D721Med (cell line): ENCODE data around the gene DPP6.

ENCODE experiments used
- DNase-seq: peaks from one replicate; pipeline ENCODE4 v3.0.0; 2011; ENCODE audit warnings: low spot score; ENCODE audit not compliant: insufficient read length
- FAIRE-seq: peaks from 2 replicates; lab custom pipeline; 2011; peaks lifted over from hg19 to GRCh38; lab: Jason Lieb, UNC
- TF ChIP-seq, protein P1 (sequence below): IDR thresholded peaks from 2 replicates; pipeline ENCODE4 v1.5.1; 2012; ENCODE audit warnings: mild to moderate bottlenecking, control low read depth; ENCODE audit not compliant: insufficient read depth; ENCODE audit errors: missing control alignments

The DPP6 gene

DNA sequence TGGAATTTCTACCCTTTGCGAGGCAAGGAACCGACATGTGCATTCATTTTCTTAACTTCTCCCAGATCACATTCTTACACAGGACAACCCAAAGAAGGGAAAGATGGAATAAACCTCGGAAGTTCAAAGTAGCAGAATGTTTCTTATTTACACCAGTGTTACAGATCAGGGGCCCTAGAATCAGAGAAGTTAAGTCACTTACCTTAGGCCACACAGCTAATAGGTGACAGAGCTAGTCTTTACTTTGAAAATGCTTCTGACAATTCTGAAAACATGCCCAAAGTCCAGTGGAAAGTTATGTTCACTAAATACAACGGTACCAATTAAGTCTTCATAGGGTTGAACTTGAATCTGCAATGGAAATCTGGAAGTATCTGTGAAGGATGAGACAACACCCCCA is 437.7 kb downstream of the DPP6 start:
- TF ChIP-seq, protein P1, sequence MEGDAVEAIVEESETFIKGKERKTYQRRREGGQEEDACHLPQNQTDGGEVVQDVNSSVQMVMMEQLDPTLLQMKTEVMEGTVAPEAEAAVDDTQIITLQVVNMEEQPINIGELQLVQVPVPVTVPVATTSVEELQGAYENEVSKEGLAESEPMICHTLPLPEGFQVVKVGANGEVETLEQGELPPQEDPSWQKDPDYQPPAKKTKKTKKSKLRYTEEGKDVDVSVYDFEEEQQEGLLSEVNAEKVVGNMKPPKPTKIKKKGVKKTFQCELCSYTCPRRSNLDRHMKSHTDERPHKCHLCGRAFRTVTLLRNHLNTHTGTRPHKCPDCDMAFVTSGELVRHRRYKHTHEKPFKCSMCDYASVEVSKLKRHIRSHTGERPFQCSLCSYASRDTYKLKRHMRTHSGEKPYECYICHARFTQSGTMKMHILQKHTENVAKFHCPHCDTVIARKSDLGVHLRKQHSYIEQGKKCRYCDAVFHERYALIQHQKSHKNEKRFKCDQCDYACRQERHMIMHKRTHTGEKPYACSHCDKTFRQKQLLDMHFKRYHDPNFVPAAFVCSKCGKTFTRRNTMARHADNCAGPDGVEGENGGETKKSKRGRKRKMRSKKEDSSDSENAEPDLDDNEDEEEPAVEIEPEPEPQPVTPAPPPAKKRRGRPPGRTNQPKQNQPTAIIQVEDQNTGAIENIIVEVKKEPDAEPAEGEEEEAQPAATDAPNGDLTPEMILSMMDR = no peak
- FAIRE-seq (no peak), DNase-seq (no peak)

DNA sequence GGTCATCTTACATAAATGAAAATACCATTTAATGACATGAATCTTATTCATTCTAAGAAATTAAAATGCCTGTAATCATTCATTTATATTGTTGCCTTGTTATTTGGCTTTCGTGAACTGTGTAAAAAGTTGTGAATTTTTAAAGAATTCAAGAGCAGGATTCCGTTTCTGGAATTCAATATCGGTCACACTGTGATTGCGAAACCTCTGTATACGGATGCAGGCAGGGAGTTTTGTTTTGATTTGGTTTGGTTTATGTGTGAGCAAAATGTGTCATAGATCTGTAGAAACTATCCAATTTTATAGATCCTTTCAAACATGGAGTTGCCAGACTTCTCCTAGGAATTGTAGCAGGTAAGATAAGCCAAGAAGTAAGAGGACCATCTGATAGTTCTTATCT is 441.4 kb downstream of the DPP6 start:
- no peak for DNase-seq
- FAIRE-seq = no peak
- TF ChIP-seq, protein P1 = no peak

GRCh38 chr7:154497751-154498150 is 445.6 kb downstream of the DPP6 start:
- TF ChIP-seq, protein P1 = no peak
- DNase-seq (no peak), FAIRE-seq (no peak)

- no peak for FAIRE-seq
- DNase-seq = no peak
- TF ChIP-seq, protein P1 = peak; percentile 71
Measured at GRCh38 chr7:154503962-154504550, 451.9 kb downstream of the DPP6 start.

- no peak for DNase-seq
- no peak for FAIRE-seq
- TF ChIP-seq, protein P1 = no peak
Measured at GRCh38 chr7:154504918-154505317, 452.7 kb downstream of the DPP6 start.

- TF ChIP-seq, protein P1 = no peak
- DNase-seq = no peak
- no peak for FAIRE-seq
Measured at GRCh38 chr7:154505362-154505761, 453.2 kb downstream of the DPP6 start.

- FAIRE-seq (no peak), DNase-seq (no peak)
Measured at GRCh38 chr7:154509192-154509591, 457.0 kb downstream of the DPP6 start.

More at GRCh38 chr7:154509192-154509591, 457.0 kb downstream of the DPP6 start:
- TF ChIP-seq, protein P1 = no peak
